Right forelimb (tissue), 1 donor: ENCODE data around the gene NXPH4.

Source experiments
- DNase-seq: peaks from one replicate; pipeline ENCODE4 v3.0.0-alpha.2; 2018

NXPH4 gene

DNA sequence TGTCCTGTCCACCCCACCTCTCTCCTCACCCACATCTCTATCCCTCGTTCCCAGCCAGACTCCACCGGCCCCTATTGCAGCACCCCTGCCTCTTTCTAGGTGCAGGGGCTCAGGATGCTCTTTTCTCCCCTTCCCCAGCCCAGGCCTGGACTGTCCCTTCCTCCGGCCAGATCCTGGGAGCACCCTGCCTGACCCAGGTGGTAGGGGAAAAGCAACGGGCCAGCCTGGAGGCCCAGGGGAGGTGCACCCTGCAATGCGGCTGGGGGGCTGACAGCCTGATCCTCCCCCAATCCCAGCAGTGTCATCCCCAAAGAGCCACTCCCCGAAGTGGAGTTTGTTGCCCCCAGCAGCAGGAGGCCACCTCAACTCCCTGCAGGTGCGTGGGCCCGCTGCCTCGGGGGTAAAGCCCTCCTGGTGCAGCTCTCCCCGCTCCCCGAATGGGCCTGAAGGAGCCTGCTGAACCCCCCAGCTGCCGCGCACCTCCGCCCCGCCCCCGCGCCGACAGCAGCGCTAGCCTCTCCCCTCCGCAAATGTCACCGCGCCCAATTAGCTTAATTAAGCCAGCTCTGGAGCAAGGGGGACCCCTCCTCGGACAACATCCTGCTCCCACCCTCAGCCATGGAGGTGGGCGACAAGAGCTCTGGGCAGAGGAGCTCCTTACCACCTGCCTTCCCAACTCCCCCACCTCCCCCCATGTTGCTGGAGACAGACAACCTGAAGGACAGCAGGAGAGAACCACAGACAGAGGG lies 4.7 kb downstream of the NXPH4 start:
- no peak for DNase-seq

DNA sequence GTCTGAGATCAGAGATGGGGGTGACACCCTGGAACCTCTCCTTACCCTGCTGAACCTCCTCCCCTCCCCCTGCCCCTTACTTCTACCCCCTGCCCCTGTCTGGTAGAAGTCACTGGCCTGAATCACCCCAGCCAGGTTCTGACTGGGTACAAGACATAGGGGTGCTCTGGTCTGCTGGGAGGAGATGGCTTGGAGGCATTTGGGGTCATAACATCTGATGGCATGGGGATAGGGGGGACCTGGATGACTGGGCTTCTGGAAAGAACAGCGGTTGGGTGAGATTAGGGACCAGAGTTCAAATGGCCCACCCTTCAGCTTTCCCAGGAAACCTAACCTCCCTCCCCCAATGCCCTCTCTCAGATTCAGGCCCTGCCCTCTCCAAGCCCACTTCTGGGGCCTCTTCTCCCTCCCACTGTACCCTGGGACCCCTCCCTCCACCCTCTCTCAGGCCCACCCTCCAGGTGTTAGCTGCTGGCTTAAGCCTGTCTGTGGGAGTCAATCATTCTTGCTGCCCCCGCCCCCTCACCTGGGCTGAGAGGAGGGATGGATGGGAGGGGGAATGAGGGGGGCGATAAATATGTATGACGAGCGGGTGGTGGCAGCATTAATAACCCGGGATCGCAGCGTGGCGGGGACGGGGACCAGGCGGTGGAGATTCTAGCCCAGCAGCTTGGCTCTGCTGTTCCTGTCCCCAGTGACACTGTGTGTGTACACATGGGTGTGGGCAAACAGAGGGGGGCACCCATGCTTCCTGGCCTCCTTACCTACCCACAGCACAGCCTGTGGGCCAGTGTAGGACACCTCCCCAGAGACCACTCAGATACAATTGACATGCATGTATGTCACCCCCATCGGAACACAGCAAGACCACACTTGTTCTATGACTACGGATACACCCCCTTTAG lies 5.9 kb downstream of the NXPH4 start:
- no peak for DNase-seq

DNA sequence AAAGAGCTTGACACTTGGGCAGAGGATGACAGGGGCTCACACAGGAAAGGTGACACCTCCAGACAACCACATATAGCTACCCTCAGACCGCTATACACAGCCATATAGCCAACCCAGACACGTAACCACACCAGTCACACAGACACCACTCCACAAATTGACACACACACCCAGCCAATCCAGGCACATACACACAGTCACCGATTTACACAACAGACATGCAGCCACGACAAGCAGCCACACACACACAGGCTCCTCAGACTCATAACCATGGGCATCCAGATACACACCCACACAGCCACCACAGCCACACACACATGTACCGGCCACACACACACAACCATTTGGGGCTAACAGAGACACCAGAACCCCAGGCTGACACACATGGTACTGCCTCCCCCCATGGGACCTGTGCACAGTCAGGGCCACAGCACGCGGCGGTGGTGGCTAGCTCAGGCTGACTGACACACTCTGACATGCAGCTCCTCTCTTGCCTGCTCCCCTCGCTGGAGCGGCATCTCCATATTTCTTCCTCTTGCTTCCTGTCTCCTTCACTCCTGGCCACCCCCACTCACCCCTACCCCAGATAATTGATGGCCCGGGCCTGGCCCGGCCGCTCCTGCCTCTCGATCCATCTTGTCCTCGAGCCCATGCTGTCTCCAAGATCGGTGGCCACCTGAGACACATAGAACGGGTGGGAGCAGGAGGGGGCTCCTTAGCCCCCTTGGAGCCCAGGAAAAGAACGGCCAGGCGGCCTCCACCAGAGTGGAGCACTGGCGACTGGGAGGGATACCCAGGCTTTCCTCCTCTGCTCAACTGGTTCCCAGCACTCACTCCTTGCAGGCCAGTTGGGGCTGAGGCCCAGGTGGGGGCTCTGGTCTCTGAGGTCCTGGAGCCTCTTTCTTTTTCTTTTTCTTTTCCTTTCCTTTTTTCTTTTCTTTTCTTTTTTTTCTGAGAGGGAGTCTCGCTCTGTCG lies 6.9 kb downstream of the NXPH4 start:
- DNase-seq, result no peak

DNA sequence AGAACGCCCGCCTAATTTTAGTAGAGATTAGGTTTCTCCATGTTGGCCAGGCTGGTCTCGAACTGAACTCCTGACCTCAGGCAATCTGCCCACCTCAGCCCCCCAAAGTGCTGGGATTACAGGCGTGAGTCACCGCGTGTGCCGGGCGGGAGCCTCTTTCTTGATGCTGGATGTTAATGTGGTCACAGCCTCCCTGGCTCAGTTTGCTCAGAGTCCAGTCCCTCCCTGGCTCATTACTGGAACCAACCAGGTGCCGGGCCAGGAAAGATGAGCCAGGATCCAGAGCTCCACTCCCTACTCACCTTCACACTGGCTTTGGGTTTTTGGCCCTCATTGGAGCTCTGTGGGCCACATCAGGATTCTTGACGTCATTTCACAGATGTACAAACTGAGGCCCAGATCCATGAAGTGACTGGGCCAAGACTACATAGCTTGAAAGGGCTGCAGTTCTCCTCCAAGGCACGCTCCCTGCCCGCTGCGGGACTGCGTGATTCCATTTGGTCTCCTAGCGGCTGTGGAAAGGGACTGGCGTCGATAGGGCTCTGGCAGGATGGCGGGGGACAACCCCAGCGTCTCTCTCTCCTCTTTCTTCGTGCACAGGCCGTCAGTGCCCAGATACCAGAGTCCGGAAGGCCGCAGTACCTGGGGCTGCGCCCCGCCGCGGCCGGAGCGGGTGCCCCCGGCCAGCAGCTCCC lies 7.8 kb downstream of the NXPH4 start:
- no peak for DNase-seq

DNA sequence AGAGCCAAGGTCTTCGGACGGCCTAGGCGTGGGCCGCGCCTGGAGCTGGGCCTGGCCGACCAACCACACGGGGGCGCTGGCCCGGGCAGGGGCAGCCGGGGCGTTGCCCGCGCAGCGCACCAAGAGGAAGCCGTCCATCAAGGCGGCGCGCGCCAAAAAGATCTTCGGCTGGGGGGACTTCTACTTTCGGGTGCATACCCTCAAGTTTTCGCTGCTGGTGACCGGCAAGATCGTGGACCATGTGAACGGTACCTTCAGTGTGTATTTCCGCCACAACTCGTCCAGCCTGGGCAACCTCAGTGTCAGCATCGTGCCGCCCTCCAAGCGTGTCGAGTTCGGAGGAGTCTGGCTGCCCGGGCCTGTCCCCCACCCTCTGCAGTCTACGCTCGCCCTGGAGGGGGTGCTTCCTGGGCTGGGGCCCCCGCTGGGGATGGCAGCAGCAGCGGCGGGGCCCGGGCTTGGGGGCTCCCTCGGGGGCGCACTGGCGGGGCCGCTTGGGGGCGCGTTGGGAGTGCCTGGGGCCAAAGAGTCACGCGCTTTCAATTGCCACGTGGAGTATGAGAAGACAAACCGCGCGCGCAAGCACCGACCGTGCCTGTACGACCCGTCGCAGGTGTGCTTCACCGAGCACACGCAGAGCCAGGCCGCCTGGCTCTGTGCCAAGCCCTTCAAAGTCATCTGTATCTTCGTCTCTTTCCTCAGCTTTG lies 8.5 kb downstream of the NXPH4 start:
- DNase-seq, result no peak

DNA sequence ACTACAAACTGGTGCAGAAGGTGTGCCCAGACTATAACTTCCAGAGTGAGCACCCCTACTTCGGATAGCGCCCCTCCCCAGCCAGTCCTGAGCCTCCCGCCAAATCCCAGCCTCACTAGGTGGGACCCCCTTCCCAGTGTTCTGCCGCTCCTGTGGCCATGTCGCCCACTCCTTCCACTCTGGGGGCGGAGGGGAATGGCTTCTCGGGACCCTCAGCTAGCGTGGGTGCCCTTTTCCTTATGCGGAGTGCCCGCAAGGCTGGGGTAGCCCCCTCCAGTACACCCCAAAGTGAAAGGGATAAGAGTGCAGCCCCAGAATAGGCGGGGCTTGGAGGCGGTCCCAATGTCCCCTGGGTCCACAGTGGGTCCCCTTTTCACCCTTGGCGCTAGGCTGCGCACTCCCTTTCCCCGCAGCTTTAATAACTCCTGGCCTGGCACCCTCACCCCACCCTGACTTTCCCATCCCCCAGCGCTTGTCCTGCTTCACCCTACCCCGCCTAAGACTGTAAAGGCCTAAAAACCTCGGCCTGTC lies 9.2 kb downstream of the NXPH4 start:
- no peak for DNase-seq

DNA sequence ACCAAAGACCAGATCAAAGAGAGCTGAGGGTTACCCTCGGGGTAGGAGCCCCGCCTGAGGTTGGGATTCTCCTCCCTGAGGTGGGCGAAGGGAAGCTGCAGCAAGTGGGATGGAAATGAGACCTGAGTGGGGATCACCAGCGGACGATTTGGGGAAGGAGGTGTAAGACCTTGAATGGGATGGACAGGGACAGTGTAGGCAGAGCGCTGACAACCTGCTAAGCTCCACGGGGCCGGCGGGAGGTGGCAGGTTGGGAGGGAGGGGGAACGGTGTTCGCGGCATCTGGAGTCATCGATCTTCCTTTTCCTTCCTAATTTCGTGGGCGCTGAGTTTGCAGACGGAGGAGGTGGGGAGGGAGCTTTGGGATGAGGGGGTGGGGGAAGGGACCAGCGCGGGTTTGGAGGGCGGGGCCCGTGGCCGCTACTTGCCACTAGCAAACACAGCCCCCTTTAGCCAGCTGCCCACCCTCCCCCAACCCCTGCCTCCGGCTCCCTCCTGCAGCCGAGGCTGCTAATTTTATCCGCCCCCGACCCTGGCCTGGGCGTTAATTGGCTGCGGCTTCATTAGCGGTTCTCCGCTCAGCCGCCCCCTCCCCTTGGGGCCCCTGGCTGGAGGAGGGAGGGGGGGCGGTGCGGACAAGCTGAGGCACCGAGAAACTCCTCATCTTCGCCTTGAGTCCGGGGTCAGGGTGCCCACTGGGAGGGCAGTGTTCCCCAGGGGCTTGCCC lies 10.2 kb downstream of the NXPH4 start:
- no peak for DNase-seq

DNA sequence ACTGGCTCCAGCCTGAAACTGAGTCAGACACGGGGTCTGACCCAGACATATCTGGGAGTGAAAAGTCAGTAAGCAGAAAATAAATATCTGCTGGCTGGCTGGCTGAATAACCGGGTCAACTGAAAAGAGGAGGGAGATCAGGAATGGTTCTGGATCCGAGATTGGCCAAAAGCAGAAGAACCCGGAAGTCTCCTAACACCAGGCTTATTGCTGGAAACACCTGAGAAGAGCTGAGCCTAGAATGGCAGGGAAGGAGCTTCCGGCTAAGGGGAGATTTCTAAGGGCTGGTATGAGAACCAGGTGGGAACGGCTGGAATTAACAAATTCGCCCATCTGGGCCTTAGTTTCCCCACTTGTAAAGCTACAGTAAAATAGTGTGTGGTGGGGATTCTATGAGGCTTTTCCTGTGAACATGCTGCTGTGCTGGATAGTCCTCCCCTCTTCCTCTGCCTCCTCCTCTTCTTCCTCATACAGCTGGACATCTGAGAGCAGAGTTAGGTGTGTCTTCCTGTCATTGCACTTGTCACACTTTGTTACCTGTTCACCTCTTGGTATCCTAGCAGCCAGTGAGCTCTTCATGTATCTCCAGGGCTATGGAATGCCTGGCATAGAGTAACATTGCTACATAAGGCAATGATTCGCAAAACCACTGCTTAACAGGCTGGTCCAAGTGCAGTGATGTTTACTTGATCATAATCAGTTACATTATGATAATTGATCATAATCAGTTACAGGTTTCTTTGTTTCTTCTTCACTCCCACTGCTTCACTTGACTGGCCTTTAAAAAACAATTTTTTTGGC lies 10.9 kb downstream of the NXPH4 start:
- no peak for DNase-seq

DNA sequence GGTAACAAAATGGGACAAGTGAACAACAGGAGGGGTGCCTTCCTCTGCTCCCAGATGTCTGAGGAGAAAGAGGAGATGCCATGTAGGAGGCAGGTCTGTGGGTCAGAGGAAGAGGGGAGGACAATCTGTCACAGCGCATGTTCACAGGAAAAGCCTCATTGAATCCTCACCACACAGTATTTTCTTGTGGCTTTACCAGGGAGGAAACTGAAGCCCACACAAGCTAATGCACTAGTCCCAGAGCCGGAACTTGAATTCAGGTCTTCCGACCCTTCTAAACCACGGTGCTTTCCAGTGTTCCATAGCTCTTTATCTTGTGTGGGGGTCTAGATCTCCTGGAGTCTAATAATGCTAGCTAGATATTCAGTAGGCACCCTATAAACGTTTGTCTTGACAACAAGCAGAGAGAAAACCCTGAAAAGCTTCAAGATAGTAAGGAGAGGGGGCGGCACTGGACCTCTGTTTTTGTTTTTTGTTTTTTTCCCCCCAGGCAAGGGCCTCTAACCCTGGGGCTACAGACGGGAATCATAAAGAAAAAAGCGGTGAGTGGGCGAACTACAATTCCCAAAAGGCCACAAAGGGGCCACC lies 12.5 kb downstream of the NXPH4 start:
- no peak for DNase-seq

DNA sequence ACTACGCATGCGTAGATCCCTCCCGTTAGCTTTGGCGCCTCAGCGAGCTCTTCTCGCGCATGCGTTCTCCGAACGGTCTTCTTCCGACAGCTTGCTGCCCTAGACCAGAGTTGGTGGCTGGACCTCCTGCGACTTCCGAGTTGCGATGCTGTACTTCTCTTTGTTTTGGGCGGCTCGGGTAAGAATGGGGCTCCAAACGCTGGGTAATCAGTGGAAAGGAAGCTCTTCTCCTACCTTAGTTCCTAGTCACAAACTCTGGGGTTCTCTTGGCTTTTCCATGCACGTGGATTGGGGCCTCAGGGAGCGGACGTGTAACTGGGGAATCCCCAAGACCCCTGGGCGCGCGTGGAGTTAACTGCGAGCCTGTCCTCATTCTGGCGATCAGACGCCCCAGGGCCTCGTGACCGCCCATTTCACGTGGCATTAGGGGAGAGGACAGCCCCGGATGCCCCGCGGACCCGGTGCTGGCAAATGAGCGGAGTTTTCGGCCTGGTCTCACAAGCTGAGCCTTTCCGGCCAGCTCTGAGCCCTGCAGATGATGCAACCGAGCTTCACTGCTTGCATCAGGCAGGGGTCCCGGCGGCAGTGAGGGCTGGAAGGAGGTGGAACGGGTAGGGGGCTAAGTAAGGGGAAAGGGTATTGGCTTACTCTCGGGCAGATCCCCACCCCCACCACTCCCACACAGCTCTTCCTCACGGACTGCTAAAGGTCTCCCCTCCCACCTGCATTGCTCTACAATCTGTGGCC lies 13.2 kb downstream of the NXPH4 start, which contains the start of gene SHMT2:
TSS of gene SHMT2 (plus strand) at position 78 of the 747 bp plus-strand sequence. CDS start at position 146, 68 bp downstream.
- DNase-seq, result peak; percentile 92

DNA sequence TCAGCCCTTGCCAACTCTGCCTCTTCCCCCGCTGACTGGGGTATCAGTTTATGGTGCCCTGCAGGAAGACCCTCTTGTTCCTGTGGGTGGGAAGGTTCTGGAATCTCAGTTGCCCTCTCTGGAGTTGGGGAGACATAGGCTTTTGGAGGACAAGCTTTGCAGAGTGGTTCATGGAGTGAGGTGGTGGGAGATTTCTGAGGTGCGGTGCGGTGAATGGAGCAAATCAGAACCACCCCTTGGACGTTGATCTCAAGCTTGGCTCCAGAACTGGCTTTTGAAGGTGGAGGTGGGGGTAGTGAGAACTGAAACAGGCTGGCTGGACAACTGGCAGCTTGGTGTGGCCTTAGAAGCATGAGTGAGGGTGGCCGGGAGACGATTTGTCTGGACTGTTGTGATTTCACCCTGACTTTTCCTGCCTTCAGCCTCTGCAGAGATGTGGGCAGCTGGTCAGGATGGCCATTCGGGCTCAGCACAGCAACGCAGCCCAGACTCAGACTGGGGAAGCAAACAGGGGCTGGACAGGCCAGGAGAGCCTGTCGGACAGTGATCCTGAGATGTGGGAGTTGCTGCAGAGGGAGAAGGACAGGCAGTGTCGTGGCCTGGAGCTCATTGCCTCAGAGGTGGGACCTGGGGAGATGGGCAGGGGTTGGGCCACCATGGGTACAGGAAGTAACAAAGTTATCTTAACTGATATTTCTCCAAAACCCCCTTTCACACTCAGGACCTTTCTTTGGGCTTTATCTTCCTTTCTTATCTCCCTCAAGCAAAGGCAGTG lies 14.0 kb downstream of the NXPH4 start:
- DNase-seq, result no peak

DNA sequence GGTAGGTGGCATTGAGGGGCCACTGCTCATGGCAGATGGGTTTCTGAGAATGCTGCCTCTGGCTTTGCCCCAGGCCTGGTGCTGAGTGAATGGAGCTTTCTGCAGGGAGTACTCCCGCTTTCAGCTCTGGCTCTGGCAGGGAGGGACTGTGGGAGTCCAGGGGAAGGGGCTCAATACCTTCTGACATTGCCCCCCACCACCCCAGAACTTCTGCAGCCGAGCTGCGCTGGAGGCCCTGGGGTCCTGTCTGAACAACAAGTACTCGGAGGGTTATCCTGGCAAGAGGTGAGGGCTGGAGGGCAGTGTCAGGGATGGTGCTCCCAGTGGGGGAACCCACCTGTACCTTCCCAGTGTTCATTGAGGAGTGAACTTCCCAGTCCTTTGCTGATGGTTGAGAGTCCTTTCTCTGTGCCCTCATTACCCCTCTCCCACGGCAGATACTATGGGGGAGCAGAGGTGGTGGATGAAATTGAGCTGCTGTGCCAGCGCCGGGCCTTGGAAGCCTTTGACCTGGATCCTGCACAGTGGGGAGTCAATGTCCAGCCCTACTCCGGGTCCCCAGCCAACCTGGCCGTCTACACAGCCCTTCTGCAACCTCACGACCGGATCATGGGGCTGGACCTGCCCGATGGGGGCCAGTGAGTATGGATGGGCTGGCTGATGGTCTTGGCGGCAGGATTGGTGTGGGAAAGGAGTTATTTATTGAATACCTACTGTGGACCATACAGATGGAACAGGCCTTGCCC lies 14.9 kb downstream of the NXPH4 start:
- no peak for DNase-seq

DNA sequence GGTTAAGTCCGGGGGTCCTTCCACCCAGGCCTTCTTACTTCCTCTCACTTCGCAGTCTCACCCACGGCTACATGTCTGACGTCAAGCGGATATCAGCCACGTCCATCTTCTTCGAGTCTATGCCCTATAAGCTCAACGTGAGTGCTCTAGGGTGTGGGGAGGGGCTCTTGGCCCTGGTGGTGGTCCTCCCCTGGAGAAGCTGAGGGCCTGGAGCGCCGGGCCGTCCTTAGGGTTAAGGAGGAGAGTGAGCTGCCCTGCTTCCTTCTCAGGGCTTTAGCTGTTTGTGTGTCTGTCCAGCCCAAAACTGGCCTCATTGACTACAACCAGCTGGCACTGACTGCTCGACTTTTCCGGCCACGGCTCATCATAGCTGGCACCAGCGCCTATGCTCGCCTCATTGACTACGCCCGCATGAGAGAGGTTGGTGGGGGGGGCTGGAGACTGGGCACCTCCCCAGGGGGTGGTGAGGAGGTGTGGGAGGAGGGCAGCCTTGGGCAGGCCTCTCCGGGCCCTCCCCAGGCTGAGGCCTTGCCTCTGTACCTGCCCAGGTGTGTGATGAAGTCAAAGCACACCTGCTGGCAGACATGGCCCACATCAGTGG lies 15.7 kb downstream of the NXPH4 start:
- no peak for DNase-seq

DNA sequence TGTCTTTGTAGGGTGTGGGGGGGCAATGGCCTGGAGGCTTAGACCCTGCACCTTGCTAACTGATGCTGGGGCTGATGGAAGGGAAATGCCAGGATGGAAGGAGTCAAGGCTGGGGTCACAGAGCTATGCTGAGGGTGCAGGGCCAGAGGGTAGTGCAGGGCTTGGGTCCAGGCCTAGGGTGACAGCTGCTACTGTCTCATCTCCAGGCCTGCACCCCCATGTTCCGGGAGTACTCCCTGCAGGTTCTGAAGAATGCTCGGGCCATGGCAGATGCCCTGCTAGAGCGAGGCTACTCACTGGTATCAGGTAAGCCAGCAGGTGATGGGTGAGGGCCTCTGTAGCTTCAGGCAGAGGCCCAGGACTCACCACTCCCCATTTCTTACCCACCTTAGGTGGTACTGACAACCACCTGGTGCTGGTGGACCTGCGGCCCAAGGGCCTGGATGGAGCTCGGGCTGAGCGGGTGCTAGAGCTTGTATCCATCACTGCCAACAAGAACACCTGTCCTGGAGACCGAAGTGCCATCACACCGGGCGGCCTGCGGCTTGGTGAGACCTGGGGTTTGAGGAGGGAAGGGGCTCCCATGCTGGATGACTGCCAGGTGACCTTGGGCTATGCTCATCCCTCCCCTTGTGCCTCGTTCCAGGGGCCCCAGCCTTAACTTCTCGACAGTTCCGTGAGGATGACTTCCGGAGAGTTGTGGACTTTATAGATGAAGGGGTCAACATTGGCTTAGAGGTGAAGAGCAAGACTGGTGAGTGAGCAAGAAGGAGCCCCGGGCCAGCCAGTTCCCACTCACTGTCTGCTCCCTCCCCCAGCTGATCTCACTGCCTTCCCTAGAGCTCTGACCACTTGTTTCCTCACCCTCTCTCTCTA lies 17.0 kb downstream of the NXPH4 start:
- no peak for DNase-seq

DNA sequence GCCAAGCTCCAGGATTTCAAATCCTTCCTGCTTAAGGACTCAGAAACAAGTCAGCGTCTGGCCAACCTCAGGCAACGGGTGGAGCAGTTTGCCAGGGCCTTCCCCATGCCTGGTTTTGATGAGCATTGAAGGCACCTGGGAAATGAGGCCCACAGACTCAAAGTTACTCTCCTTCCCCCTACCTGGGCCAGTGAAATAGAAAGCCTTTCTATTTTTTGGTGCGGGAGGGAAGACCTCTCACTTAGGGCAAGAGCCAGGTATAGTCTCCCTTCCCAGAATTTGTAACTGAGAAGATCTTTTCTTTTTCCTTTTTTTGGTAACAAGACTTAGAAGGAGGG lies 17.6 kb downstream of the NXPH4 start:
- DNase-seq, result no peak
